ENCODE data around the gene SLC29A3.

Gene SLC29A3

DNA sequence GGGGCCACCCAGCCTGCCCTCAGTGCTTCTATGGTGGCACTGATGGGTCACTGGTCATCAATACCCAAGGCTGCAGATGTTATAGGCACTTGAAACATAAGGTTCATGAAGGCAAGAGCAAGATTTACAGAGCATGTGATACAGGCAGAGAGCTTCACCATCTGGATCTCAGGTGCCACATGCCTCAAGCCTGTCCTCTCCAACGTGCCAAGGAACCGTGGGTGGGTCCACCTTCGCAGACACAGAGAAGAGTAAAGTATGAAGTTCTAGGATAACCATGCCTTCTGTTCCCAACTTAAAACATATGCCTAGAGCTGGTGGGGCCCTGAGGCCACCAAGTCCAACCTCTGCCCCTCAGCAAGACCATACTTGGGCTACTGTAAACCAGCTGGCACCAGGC, 51.0 kb downstream of the SLC29A3 start:
- DNase-seq (ENCODE audit: low read depth), result no peak

DNA sequence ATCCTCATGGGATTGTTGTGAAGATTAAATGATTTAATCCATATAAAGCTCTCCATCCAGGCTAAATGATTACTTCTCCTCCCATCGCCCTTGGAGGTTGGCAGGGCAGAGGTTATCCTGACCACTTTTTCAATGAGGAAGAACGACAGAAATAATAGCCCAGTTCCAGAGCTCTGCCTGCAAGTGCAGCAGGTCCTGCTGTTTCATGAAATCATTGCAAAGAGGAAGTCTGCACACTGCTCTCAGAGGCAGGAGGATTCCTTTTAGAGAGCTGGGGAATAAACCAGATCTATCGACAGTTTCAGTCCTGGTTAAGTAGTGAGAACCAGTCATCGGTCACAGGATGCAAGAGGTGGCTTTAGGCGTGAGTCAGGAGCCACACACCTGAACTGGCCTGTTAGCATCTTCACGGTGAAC, 52.7 kb downstream of the SLC29A3 start:
- DNase-seq (ENCODE audit: low read depth), result no peak

DNA sequence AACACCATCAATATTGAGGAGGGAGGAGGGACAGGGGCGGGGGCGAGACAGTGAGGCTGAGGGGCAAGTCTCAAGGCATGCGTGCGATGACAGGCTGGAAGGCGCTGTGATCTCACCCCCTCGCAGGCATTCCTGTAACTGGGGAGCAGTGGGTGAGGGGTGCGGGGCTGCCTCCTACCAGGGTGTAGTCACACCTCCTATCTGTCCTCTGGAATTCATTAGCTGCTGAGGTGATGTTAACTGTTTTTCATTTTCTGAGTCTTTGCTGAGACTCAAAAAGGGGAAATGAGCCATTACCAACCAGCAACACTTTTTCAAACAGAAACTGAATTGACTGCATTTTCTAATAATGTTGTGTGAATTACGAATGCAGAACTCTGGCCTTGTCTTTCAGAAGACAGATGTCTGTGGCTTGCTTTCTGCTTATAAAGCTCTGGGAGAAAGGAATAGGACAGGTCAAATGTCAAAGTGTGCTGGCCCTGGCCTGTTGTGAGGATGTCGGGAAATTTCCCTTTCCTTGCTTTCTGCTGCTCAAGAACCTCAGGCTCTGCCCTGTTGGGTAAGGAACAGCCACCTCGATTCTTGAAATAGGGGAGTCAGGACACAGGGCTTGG, 53.9 kb downstream of the SLC29A3 start:
- DNase-seq (ENCODE audit: low read depth), result no peak

DNA sequence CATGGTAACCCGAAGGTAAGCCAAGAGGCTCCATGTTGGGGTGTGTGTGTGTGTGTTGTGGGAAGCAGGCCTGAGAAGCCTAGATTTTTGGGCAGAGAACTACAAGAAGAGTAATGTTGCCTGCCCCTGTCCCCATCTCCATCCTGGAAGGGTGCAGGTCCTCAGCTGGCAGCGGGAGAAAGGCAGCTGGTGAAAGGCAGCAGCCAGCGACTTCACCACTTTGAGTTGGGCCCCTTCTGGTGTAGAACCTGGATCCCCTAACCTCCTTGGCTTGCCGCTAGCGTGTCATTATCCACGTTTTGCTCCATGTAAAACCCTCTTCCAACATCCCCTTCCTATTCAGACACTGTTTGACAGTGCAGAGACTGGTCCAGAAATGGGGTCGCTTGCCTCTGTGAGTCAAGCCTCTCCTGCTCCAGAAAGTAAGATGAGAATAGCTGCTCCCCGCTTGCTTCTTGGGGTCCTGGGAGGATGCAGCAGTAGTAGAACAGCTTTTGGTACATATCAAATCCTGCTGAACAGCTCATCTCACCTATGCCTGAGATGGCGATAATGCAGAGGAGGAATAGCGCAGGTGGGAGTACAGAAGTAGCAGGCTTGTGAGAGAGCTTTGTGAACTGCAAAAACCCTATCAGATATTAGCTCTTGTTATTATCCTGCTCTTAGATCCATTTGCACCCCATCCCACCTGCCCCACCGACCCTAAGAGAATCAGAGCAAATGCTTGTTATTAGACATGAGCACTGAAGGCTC, 55.6 kb downstream of the SLC29A3 start:
- no peak for DNase-seq (ENCODE audit: low read depth)

DNA sequence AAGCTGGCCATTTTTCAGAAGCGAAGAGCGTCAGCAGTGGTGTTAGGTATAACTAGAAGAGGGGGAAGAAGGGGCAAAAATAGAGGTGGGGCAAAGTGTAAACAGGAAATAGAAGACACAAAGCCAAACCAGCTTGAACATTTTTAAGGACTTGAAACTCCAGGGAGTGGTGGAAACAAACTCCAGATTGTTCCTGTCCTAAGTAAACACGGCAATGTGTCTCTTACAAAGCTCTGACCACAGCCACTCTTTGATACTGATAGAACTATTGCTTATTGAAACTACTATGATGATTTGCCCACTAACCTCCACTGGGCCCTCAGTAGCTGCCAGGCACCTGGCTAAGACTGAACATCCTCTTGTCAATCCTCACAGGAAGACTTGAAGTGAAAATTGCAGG, 56.9 kb downstream of the SLC29A3 start:
- DNase-seq (ENCODE audit: low read depth), result no peak

DNA sequence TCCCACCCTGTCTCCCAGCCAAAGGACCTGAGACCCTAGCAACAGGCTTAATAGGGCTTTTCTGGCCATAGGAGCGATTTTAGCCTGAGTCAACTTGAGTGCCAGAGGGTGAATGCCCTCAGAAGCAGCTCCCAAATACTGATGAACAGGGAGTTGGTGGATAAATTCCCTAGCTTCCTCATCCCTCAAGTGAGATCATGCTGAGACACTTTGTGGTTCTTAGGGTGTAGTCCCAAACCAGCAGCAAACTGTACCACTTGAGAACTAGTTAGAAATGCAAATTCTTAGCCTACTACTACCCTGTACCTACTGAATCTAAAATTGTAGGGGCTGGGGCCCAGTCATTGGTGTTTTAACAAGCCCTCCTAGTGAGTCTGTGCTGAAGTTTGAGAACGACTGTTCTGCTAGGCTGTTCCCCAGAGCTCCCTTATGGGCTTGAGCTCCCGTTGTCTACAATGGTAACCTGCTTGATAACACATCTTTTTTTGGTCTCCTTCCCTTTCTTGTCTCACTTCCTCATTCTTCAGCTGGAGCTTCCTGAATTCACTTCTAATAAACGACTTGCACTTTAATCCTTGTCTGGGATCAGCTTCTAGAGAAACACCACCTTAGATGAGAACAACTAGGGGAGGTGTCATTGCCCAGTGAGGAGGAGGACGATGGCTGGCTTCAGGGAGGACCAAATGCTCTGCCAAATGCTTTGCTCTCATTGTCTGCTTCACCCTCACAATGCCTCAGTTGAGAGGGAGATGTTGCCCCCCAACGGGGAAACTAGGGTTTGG, 59.5 kb downstream of the SLC29A3 start:
- no peak for DNase-seq (ENCODE audit: low read depth)

DNA sequence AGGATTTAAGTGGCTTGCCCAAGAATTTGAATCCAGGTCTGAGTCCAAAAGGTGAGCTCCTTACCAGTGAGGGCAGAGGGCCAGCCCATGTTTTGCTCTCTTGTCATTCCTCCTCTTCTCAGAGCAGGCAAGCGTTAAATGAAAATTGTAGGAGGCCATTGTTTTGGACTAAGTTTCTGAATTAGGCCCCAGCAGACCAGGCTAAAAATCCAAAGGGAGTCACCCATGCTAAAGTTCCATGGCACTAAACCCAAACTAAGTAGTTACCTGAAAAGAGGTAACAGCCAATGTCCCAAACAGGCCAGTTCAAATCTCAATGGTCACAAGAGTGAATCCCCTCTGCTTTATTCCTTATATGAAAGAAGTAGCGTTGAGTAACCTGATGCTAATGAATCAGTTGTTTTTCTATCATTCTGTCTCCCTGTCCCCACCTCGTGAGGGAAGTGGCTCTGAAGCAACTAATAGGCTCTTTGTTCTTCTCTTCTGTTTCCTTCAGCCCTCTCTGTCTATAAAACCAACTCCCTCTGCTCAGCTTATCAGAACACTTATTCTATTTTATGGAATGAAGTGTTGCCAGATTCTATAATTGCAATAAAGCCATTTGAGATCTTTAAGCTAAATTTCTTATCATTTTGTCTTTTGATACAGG, 60.2 kb downstream of the SLC29A3 start:
- no peak for DNase-seq (ENCODE audit: low read depth)

DNA sequence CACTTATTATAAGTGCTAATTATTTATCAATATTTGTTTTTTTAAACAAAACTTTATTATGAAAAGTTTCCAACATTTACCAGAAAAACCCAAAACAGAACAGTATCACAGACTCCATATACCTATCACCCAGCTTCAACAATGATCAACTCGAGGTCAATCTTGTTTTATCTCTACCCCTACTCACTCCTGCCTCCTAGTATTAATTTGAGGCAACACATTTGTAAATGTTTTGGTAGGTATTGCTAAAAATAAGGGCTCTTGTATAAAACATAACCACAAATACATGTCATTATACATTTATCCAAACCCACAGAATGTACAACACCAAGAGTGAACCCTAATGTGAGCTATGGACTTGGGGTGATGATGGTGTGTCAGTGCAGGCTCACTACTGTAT, 61.8 kb downstream of the SLC29A3 start:
- no peak for DNase-seq (ENCODE audit: low read depth)

DNA sequence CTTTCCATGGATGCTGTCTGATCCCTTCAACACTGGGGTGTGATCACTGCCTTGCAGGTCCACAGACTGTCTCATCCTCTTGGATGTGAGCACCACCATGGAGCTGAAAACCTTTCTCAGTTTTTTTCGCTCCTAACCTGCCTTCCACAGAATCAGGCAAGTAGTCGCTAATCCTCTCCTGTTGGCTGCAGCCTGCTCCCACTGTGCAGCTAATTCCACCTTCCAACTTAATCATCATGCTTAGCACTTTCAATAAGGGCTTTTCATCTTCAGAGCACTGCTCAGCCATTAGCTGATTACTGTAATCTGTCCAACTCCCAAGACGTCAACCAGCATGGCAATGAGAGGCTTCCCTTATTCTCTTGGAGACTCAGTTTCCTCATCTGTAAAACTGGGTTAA, 62.6 kb downstream of the SLC29A3 start:
- DNase-seq (ENCODE audit: low read depth), result no peak

DNA sequence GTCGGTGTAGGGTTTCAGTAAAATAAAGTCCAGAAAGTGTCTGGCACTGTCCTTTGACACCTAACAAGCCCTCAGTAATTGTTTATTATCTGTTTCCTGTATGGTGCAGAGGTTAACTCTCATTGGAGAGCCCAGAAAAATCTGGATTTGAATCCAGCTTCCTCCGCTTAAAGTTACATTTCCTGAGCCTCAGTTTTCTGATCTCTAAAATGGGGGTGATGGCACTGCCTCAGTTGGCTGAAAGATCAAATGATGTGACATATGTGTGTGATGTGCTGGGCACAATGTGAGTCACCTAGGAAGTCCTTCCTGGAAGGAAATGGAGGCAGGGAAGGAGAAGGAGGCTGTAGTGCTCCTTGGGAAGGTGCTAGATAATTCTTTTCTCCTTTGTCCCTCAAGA, 63.0 kb downstream of the SLC29A3 start:
- no peak for DNase-seq (ENCODE audit: low read depth)

DNA sequence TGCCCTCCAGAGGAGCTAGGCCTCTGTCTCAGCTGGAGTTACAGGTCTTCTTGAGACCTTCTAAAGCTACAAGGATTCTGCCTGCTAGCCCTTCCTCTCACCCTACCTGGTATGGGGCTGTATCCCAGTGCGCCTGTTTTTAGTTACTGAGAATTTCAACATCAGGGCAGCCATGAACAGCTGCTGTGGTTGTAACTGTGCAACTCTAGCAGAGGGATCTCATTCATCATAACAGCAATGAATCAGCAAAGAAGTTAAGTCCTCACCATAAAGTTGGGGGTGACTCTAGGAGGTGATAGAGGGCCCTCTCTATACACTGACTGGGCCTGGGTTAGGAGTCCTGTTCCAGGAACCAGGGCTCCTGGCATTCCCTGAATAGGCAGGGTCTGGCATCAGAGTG, 63.7 kb downstream of the SLC29A3 start:
- DNase-seq (ENCODE audit: low read depth), result no peak

DNA sequence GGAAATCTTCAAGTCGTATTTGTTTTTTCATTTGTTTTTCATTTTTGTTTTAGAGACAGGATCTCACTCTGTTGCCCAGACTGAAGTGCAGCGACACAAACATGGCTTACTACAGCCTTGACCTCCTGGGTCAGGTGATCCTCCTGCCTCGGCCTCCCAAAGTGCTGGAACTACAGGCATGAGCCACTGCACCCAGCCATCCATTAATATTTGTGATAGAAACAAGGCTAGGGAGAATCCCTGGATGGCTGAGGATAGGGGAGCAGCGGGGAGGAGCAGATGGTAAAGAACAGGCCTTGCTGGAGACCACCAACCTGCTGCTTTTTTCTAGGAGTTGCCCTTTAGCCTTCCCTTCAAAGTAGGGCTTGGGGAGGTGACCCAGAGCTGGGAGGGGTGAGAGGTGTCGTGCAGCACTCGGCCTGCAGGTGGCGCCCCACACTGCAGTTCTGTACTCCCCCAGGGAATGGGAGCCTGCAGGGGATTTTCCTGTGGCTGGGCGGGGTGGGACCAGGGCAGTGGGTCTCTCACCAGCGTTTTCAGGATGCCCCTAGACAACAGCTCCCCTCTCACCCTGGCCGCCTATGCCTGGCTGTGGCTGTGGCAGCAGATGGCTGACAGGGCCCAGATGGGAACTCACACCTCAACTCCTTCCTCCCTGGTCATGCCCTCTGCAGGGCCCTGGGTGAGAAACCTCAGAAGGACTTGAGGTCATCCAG, 65.1 kb downstream of the SLC29A3 start:
- peak; percentile 61 for DNase-seq (ENCODE audit: low read depth)

DNA sequence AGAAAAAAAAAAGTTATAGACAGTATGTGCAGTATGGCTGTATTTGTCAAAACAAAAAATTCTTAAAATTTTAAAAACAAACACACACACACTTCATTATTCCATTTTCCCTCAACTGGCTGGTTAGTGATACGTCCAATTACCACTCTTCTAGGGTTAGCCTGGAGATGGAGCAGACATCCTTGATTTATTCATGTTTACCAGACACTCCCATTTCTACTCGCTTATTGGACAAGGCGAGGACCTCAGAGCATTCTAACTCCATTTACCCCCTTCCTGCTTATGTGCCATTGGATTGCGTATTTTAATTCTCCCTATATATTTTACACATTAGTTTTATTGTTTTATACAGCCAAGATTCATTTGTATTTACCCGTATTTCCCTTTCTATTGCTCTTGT, 69.1 kb downstream of the SLC29A3 start:
- no peak for DNase-seq (ENCODE audit: low read depth)

DNA sequence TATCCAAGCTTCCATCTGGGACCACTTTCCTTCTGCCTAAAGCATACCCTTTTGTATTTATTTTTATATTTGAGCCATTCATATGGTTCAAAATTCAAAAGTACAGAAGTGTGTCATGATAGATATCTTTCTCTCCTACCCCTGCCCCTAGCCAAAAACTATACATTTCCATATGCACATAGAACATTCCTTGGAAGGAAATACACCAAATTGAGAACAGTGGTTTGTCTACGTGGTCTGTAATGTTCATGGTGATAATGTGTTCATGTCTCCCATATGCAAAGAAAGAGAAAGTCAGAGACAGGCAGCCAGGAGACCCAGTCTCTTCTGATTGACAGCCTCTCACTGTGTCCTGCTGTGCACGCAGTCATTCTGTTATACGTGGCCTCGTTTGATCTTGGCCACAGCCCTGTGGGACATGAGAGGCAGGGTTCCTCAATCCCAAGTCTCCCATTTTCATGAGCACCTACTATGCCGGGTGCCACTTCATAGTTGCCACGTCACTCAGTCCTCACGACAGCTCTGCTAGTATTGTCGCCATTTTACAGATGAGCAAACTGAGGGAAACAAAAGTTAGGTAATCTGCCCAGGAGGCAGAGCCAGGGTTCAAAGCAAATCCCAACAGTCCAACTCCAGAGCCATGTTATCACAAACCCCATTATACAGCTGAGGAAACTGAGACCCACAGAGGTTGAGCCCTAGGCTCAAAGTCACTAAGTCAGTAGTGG, 69.7 kb downstream of the SLC29A3 start:
- DNase-seq (ENCODE audit: low read depth), result no peak

DNA sequence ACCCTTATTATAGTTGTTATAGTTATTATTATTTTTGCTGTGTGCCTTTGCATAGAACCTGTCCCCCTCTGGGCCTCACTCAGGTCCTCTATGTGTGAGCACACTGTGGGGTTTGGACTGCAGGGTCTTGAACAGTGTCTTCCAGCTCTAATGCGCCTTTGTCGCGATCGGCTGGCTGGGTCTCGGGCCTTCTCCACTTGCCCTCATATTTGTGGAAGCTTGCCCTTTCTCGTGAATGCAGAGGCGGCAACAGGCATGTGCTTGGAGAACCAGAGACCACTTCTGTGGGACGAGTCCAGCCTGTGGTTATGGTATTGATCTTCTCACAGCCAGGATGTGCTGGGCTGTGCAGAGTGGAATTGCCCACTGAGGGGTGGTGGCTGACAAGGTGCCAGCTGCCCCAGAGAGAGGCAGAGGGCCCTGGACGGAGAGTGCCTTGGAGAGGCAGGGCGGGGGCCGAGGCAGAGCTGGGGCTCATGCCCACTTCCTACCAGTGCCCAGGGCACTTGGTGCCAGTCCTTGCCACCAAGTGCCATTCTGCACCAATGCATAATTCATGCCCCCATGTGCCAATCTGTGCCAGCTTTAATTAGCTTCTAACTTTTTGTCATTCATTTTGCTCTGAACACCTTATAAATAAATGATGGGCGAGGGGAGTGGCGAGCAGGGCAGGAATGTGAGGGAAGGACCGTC, 70.9 kb downstream of the SLC29A3 start:
- DNase-seq (ENCODE audit: low read depth), result no peak

DNA sequence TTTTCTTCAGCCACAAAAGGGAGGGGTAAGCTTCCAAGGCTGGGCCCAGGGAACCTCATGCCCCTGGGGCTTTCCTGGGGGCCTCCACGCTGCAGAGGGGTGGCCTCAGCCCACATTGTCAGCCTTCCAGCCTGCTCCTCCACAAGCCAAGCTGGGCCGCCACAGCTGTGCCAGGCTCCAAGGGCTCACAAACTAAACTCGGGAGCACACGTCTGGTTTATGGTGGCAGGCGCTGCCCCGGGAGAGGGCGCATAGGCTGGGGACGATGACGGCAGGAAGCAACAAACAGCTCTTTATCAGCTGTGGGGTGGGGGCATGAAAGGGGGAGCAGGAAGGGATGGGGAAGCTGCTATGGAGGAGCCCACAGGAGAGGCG, 71.4 kb downstream of the SLC29A3 start:
- DNase-seq (ENCODE audit: low read depth), result no peak

DNA sequence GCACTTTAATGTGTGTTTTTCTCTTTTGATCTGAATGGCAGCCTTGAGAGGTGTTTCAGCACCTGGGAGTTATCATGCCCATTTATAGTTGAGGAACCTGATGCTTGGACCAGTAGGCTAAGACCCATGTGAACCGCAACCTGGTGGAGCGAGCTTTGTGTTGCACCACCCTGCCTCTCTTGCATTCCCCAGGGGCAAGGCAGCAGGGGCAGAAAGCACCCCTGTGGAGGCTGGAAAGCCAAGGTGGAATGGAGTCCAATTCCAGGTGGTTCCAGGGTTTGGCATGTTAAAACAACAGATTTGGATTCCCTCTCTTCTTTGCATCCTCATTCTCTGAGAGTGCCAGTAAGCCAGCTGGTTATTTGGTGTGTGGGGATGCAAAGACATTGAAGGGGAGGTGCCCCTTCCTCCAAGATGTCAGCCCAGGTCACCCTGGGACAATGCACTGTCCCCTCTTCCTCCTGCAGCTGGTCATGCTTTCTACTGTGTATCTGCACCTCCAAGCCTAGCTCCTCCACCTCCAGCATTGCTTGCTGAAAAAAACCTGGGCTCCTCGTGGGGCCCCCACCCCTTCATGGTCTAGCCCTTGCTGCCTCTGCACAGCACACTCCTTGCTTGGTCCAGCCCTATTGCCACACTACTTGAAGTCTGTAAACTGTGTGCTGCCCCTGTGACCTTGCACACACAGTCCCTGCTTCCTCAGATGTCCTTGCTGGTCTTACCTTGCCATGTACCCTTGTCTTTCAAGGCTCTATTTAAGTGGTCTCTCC, 72.0 kb downstream of the SLC29A3 start:
- no peak for DNase-seq (ENCODE audit: low read depth)

DNA sequence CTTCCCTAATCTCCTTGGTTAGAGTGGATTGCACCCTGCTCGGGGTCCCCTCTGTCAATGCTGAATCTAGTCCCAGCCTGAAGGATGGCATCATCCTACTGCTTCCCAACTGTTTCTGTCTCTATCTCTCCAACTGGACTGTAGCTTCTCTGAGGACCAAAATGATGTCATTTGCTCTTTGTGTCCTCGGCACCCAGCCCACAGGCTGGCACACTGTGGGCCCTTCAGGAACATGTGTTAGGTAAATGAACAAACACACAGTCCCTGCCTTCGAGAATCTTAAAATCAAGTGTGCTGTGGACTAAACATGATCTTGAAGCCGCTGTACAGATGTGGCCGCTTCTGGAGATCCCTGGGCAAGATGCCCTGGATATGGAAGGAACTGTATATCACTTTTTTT, 72.6 kb downstream of the SLC29A3 start:
- no peak for DNase-seq (ENCODE audit: low read depth)

DNA sequence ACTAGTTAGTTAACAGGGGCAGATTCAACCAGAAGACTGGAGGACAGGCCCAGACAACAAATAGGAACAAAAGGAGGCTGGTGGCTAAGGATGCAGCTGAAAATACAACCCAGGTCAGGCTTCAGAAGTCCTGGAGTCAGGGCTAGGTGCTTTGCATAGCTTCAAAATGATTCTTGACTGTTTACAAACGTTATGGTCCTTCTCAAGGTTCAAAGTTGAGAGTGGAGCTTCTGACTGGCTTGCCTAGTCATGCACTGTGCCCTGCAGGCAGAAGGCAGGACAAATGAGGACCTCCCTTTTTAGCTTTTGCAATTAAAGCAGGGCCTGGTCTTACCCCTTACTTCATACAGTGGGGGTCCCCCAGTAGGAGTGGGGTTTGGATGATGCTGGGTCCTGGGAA, 73.2 kb downstream of the SLC29A3 start:
- DNase-seq (ENCODE audit: low read depth), result no peak
